ENCODE data around the gene ZNF133.

- TF ChIP-seq, protein P1, sequence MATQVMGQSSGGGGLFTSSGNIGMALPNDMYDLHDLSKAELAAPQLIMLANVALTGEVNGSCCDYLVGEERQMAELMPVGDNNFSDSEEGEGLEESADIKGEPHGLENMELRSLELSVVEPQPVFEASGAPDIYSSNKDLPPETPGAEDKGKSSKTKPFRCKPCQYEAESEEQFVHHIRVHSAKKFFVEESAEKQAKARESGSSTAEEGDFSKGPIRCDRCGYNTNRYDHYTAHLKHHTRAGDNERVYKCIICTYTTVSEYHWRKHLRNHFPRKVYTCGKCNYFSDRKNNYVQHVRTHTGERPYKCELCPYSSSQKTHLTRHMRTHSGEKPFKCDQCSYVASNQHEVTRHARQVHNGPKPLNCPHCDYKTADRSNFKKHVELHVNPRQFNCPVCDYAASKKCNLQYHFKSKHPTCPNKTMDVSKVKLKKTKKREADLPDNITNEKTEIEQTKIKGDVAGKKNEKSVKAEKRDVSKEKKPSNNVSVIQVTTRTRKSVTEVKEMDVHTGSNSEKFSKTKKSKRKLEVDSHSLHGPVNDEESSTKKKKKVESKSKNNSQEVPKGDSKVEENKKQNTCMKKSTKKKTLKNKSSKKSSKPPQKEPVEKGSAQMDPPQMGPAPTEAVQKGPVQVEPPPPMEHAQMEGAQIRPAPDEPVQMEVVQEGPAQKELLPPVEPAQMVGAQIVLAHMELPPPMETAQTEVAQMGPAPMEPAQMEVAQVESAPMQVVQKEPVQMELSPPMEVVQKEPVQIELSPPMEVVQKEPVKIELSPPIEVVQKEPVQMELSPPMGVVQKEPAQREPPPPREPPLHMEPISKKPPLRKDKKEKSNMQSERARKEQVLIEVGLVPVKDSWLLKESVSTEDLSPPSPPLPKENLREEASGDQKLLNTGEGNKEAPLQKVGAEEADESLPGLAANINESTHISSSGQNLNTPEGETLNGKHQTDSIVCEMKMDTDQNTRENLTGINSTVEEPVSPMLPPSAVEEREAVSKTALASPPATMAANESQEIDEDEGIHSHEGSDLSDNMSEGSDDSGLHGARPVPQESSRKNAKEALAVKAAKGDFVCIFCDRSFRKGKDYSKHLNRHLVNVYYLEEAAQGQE (IDR thresholded peaks at IDR 0.05; ENCODE audit: low read depth), result no peak
- TF ChIP-seq MAX (IDR thresholded peaks at IDR 0.05) (no peak), CREB1 (IDR thresholded peaks at IDR 0.05; ENCODE audit: low read depth) (no peak), TCF12 (IDR thresholded peaks at IDR 0.05; ENCODE audit: low read depth) (no peak)
These were observed 75.4 kb downstream of the ZNF133 start for GRCh38 chr20:18363708-18364107.
